Kidney (tissue), 14 donors: ENCODE data around the gene POLD3. TPM values are rescaled to one million over a fixed set of nuclear protein-coding genes. Genes with fewer than 3 reads are reported as not detected.

Experiments
- DNase-seq, 5 donors: peaks; one replicate each; pipeline ENCODE4 v3.0.0-alpha.2; 2013 to 2020
- FAIRE-seq: peaks from 2 replicates; lab custom pipeline; 2012; peaks lifted over from hg19 to GRCh38; lab: Jason Lieb, UNC
- H3K27ac ChIP-seq, 2 donors: one replicate each; pipeline ENCODE4 v1.7.0; 2013; ENCODE audit warnings: low read depth in 2 of 2, low read length in 2 of 2, inconsistent platforms in 1 of 2
- H3K27me3 ChIP-seq: one replicate; pipeline ENCODE4 v1.7.1; 2013; ENCODE audit warnings: low read length, inconsistent platforms; ENCODE audit not compliant: control insufficient read depth, insufficient read depth
- H3K36me3 ChIP-seq, 3 donors: one replicate each; pipeline versions ENCODE4 v1.7.0 to v1.7.1; 2013; ENCODE audit warnings: low read length in 3 of 3, control low read depth in 1 of 3, inconsistent platforms in 1 of 3; ENCODE audit not compliant: insufficient read depth in 3 of 3, control insufficient read depth in 2 of 3
- H3K4me1 ChIP-seq, 3 donors: one replicate each; pipeline versions ENCODE4 v1.7.0 to v1.7.1; 2013; ENCODE audit warnings: low read length in 3 of 3, inconsistent platforms in 1 of 3, low read depth in 1 of 3; ENCODE audit not compliant: control insufficient read depth in 2 of 3, insufficient read depth in 2 of 3
- H3K4me3 ChIP-seq, 3 donors: one replicate each; pipeline versions ENCODE4 v1.7.0 to v1.8.1; 2013; ENCODE audit warnings: low read length in 3 of 3, control low read depth in 1 of 3, inconsistent platforms in 1 of 3
- H3K9ac ChIP-seq, 3 donors: one replicate each; pipeline versions ENCODE4 v1.7.0 to v1.7.1; 2013; ENCODE audit warnings: low read length in 3 of 3, control low read depth in 1 of 3, inconsistent platforms in 1 of 3
- H3K9me3 ChIP-seq, 3 donors: one replicate each; pipeline versions ENCODE4 v1.7.0 to v1.7.1; 2013; ENCODE audit warnings: low read length in 3 of 3, control low read depth in 1 of 3, inconsistent platforms in 1 of 3; ENCODE audit not compliant: control insufficient read depth in 2 of 3, insufficient read depth in 1 of 3
- CTCF ChIP-seq: IDR thresholded peaks from 3 replicates; pipeline ENCODE4 v1.5.1; 2012; ENCODE audit warnings: mild to moderate bottlenecking, moderate library complexity, borderline replicate concordance; ENCODE audit not compliant: insufficient read depth; ENCODE audit errors: extremely low read depth
- intact Hi-C: fragments of 100-400 bp; cut with DNase I; formaldehyde crosslinking; loops from one replicate; pipeline ENCODE4 v1.11.1; 2022
- polyA plus RNA-seq: library from polyadenylated mRNA; stranded (reverse); fragments of 350-450 nt; fragmentation: Illumina TruSeq; extraction: RNeasy Lipid Tissue Mini Kit (QIAGEN cat#74804); gene quantifications from one replicate; pipeline ENCODE4 v1.2.3, GENCODE V29; 2014; ENCODE audit warnings: low read depth, low replicate concordance; ENCODE audit not compliant: insufficient read depth
- total RNA-seq: library from RNA; stranded (reverse); fragmentation: NEBNext Ultra II Directional; extraction: Animal tissue kit (Norgen Biotek cat#: 25700); gene quantifications from one replicate; pipeline ENCODE4 v1.2.1, GENCODE V29; 2021
- donor health status: control.
- donor health status: control.
- donor health status: control.
- donor health status: control.
- donor health status: control.
- donor health status: DM: yes; HTN: yes; CAD: no.
- donor health status: Normal renal cell carcinoma (clear cell type).

Gene POLD3
- total and polyA plus RNA-seq, 2 donors from 2014 or later = 12.8 to 22.3 TPM

GRCh38 chr11:74663315-74663714 is 70.9 kb downstream of the POLD3 start:
- Histone ChIP-seq H3K27me3 (no peaks in the 10 kb centered on the region), H3K27ac (no peak overlapping the region), H3K9ac (no peak overlapping the region), H3K9me3 (no peaks in the 10 kb centered on the region), H3K4me1 (no peaks in the 10 kb centered on the region), H3K4me3 (no peak overlapping the region), H3K36me3 (no peaks in the 10 kb centered on the region)
- no peak for TF ChIP-seq CTCF
- no peak for DNase-seq
- intact Hi-C loops = no loop called here
- no peak for FAIRE-seq

DNA sequence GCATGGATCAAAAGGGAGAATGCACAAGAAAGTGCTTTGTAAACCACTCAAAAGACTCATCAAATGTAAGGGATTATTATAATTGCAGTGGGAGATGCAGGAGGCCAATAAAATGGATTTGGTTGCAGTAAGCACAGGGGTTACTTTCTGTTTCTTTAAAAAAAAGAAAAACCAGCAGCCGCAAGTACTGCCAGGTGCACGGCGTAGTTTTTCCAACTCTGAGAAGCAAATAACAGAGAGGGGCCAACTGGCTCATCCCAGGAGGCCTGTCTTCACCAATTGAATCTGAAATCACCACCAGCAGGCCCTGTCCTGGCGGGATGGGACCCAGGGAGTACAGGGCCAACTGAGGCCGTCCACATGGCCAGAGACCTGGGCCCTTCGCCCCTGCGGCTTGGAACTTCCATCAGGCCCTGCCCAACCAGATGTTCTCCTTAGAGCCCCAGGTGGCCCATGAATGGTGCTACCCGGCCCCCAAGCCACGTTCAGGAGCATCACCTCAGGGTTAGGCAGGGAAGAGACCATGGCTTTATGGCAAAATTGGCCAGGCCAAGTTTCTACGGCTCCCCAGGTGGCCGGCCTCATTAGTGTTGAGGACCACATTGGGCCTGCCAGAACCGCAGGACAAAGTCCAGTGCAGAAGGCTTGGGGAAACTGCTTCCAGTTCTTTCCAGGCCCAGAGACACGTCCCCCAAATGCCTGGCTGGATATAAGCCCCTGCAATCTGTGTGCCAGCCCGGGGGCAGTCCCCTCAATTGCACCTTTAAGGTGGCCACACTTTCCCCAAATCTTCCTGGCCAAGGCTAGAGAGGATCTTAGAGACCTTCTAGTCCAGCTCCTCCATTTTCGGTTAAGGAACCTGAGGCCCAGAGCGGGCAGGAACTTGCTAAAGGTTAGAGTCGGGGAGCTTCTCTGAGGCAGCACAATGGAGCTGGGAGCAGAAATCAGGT is 77.1 kb downstream of the POLD3 start:
- Histone ChIP-seq H3K36me3 (no peaks in the 10 kb centered on the region), H3K9ac (no peak overlapping the region), H3K4me3 (no peak overlapping the region), H3K27me3 (no peaks in the 10 kb centered on the region), H3K9me3 (no peaks in the 10 kb centered on the region), H3K4me1 (no peaks in the 10 kb centered on the region), H3K27ac (no peak overlapping the region)
- no peak for TF ChIP-seq CTCF
- intact Hi-C loops = no loop called here
- DNase-seq = no peak
- no peak for FAIRE-seq

GRCh38 chr11:74670171-74670570 is 77.8 kb downstream of the POLD3 start:
- no peak for TF ChIP-seq CTCF
- DNase-seq (no peak), FAIRE-seq (no peak)
- intact Hi-C loops = no loop called here
- Histone ChIP-seq H3K27me3 (no peaks in the 10 kb centered on the region), H3K9ac (no peak overlapping the region), H3K36me3 (no peaks in the 10 kb centered on the region), H3K4me3 (no peak overlapping the region), H3K9me3 (no peaks in the 10 kb centered on the region), H3K4me1 (no peaks in the 10 kb centered on the region), H3K27ac (no peak overlapping the region)
